ENCODE results near the gene PTGIS.

DNA sequence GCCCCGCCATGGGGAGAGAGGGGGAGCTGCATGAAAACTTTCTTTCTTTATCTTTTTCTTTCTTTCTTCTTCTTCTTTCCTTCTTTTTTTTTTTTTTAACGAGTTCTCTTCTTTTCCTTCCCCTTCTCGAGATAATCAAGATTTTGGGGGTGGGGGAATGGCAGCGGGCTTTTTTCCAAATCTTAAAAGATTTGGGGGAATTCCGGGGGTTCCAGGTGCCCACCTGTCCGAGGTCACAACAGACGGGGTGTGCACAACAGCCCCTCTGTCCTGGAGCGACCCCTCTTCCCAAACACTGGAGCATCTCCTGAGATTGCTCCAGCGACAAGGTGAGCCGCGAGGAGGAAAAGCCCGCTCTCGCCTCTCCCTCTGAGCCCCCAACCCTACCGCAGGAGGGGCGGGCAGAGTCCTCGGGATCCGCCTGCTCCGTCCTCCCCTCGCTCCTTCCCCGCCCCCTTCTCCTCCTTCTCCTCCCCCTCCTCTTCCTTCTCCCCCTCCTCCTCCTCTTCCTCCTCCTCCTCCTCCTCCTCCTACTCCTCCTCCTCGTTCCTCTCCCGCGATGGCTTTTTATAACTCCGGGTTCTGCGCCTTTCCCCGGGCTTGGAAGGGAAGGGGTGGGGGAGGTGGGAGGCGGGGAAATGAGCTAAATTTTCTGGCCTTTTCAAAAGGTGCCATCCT lies 84.8 kb downstream of the PTGIS start:
- TF ChIP-seq POLR2AphosphoS5 (IDR thresholded peaks at IDR 0.05) (no peak), CTCF (IDR thresholded peaks at IDR 0.05 in 8 of 11, conservative IDR thresholded peaks at IDR 0.05 in 3 of 11) (no peak)
